Fibroblast of the aortic adventitia (primary cell): ENCODE measurements around the gene OOSP3. TPM values are rescaled to one million over a fixed set of nuclear protein-coding genes. Genes with fewer than 3 reads are reported as not detected.
"Not testable (repeated sequence)": the region's sequence is repeated elsewhere in the genome, so short reads cannot be mapped to it uniquely, and the experiment has no call there.

ENCODE experiments used
- DNase-seq: peaks from one replicate; pipeline ENCODE4 v3.0.0-alpha.2; 2010; ENCODE audit warnings: low read depth
- H3K4me3 ChIP-seq: 2 replicates; pipeline ENCODE4 v1.5.1; 2011; ENCODE audit warnings: low read depth, mild to moderate bottlenecking, control low read depth, low read length, moderate library complexity
- CTCF ChIP-seq: IDR thresholded peaks from 2 replicates; pipeline ENCODE4 v1.5.1; 2011; ENCODE audit warnings: mild to moderate bottlenecking, low read length, control low read depth, inconsistent platforms; ENCODE audit not compliant: insufficient read depth
- total RNA-seq: library from RNA; depleted of rRNA; stranded (reverse); fragments of >200 nt; gene quantifications from 2 replicates; pipeline ENCODE4 v1.2.3, GENCODE V29; 2012; ENCODE audit warnings: low replicate concordance

The OOSP3 gene
- total RNA-seq, 1 donor = not detected

GRCh38 chr11:59846556-59846955 is 32.0 kb upstream of the OOSP3 start:
- TF ChIP-seq CTCF = no peak
- H3K4me3 ChIP-seq = no peak overlapping the region
- no peak for DNase-seq

DNA sequence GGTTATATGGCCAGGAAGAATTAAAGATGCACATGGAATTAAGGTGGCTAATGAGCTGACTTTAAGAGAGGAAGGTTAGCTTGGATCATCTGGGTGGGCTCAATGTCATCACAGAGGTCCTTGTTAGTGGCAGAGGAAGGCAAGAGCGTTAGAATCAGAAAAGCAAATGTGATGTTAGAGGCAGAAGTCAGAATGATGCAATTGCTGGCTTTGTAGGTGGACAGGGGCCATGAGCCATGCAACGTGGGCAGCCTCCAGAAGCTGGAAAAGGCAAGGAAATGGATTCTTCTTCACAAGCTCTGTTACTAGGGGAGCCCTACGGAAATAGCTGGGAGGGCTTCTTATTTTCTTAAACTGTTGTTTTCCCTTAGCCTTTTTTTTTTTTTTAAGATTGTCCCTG is 31.0 kb upstream of the OOSP3 start:
- no peak for TF ChIP-seq CTCF
- DNase-seq = no peak
- H3K4me3 ChIP-seq = no peak overlapping the region

DNA sequence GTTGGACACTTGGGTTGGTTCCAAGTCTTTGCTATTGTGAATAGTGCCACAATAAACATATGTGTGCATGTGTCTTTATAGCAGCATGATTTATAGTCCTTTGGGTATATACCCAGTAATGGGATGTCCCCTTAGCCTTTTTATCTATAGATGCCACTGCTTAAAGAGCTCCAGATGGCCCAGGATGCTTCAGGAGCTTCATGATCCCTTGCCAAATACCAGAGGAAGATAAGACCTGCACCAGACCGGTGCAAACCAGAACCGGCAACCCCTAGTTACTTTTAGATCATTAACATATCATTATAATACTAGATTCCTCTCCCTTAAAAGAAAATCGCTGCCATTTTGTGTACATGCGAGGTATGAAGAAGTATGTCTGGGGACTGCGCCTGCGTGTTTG is 30.1 kb upstream of the OOSP3 start:
- not testable (repeated sequence) for H3K4me3 ChIP-seq, DNase-seq

- no peak for DNase-seq
Measured at GRCh38 chr11:59849129-59849528, 29.5 kb upstream of the OOSP3 start.

DNA sequence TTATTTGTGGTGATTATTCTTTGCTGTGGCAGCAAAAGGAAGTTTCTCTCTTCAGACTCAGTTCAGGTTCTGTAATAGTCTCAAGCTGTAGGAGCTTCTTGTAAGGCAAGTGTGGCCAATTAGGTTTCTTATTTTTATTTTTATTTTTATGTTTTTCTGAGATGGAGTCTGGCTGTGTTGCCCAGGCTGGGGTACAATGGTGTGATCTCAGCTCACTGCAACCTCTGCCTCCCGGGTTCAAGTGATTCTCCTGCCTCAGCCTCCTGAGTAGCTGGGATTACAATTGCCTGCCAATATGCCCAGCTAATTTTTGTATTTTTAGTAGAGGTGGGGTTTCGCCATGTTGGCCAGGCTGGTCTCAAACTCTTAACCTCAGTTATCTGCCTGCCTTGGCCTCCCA is 29.0 kb upstream of the OOSP3 start:
- not testable (repeated sequence) for DNase-seq, H3K4me3 ChIP-seq

More at GRCh38 chr11:59849129-59849528, 29.5 kb upstream of the OOSP3 start:
- TF ChIP-seq CTCF = no peak
- H3K4me3 ChIP-seq = no peak overlapping the region

DNA sequence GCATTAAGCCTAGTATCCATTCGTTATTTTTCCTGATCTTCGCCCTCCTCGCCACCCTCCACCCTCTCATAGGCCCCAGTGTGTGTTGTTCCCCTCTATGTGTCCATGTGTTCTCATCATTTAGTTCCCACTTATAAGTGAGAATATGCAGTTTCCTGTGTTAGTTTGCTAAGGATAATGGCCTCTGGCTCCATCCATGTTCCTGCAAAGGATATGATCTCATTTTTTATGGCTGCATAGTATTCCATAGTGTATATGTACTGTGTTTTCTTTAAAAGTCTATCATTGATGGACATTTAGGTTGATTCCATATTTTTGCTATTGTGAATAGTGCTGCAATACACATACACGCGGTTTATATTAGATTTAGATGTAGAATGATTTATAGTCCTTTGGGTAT is 27.2 kb upstream of the OOSP3 start:
- DNase-seq, H3K4me3 ChIP-seq: not testable (repeated sequence)

- DNase-seq = no peak
- no peak overlapping the region for H3K4me3 ChIP-seq
- TF ChIP-seq CTCF = no peak
Measured at GRCh38 chr11:59854871-59855270, 23.7 kb upstream of the OOSP3 start.

- no peak for DNase-seq
Measured at GRCh38 chr11:59857439-59858434, 20.8 kb upstream of the OOSP3 start.

More at GRCh38 chr11:59857439-59858434, 20.8 kb upstream of the OOSP3 start:
- TF ChIP-seq CTCF = no peak
- no peak overlapping the region for H3K4me3 ChIP-seq
